A549 (cell line): ENCODE measurements around the gene STAMBPL1. TPM values are rescaled to one million over a fixed set of nuclear protein-coding genes. Genes with fewer than 3 reads are reported as not detected.
A peak's percentile ranks its signal among the peaks of the same experiment; 100 is the strongest.

Experiments
- ATAC-seq, 2 experiments: fragments of 200-7000 bp in 1 of 2; fragments of >200 bp in 1 of 2; cut with Nextera tagmentation in 1 of 2; cut with Tn5 transposase in 1 of 2; 3 replicates each; pipeline versions ENCODE4 v1.8.0 to v1.9.1; 2018 to 2020; ENCODE audit warnings: mild to moderate bottlenecking in 1 of 2, moderate library complexity in 1 of 2
- CTCF ChIA-PET: fragments of 300-600 bp; sonication (Branson Sonifier 250); formaldehyde crosslinking; extraction: SDS; loops from one replicate; lab custom pipeline; 2021; ENCODE audit warnings: antibody characterized with exemption, inconsistent platforms; lab: Yijun Ruan, JAX
- POLR2A ChIA-PET: fragments of 350-600 bp; formaldehyde crosslinking; extraction: SDS; loops from one replicate; lab custom pipeline; 2021; ENCODE audit warnings: antibody characterized with exemption, inconsistent platforms; lab: Yijun Ruan, JAX
- DNase-seq, 2 experiments: peaks; one replicate each; pipeline versions ENCODE4 v3.0.0 to v3.0.0-alpha.2; 2011 to 2016; ENCODE audit warnings: low read depth in 1 of 2, low spot score in 1 of 2
- FAIRE-seq: peaks from 2 replicates; lab custom pipeline; 2011; peaks lifted over from hg19 to GRCh38; lab: Jason Lieb, UNC
- H3K27ac ChIP-seq, 2 experiments: fragments of >200 bp; sonication (Bioruptor Twin); formaldehyde crosslinking; 3 replicates each; pipeline ENCODE4 v1.5.1; 2016 to 2017
- H3K4me1 ChIP-seq: fragments of >200 bp; sonication (Bioruptor Twin); formaldehyde crosslinking; 3 replicates; pipeline ENCODE4 v1.6.1; 2016
- H3K4me2 ChIP-seq: fragments of >200 bp; sonication (Bioruptor Twin); formaldehyde crosslinking; 3 replicates; pipeline ENCODE4 v1.6.1; 2016
- H3K4me3 ChIP-seq: fragments of >200 bp; sonication (Bioruptor Twin); formaldehyde crosslinking; 3 replicates; pipeline ENCODE4 v1.5.1; 2016
- H3K9me3 ChIP-seq: fragments of >200 bp; sonication (Bioruptor Twin); formaldehyde crosslinking; 3 replicates; pipeline ENCODE4 v1.6.1; 2016
- BHLHE40 ChIP-seq: IDR thresholded peaks from 2 replicates; pipeline ENCODE4 v1.6.1; 2012; ENCODE audit warnings: low read depth, low read length, inconsistent platforms
- CEBPB ChIP-seq, 2 experiments: fragments of >200 bp in 1 of 2; sonication (Bioruptor Twin) in 1 of 2; formaldehyde crosslinking in 1 of 2; IDR thresholded peaks; 2 replicates each; pipeline ENCODE4 v1.6.1; 2012 to 2016
- CHD4 ChIP-seq: fragments of 200-600 bp; sonication (generic); IDR thresholded peaks from 2 replicates; pipeline ENCODE4 v1.6.1; 2016; ENCODE audit warnings: antibody characterized with exemption, mild to moderate bottlenecking, borderline replicate concordance
- EHF ChIP-seq: fragments of 250-450 bp; sonication (Bioruptor Pico); IDR thresholded peaks from 2 replicates; pipeline ENCODE4 v1.5.0; 2020; ENCODE audit warnings: mild to moderate bottlenecking
- EHMT2 ChIP-seq: fragments of 200-600 bp; sonication (generic); IDR thresholded peaks from 2 replicates; pipeline ENCODE4 v1.6.1; 2016; ENCODE audit warnings: antibody characterized with exemption, low read depth, mild to moderate bottlenecking, moderate library complexity
- EP300 ChIP-seq, 2 experiments: fragments of >200 bp; sonication (Bioruptor Twin); formaldehyde crosslinking; IDR thresholded peaks; 2 replicates in 1 of 2; 3 replicates in 1 of 2; pipeline ENCODE4 v1.6.1; 2016 to 2017
- FOSB ChIP-seq: fragments of 250-450 bp; sonication (Bioruptor Pico); IDR thresholded peaks from 2 replicates; pipeline ENCODE4 v1.5.0; 2020; ENCODE audit warnings: mild to moderate bottlenecking, moderate library complexity
- GATA3 ChIP-seq: IDR thresholded peaks from 2 replicates; pipeline ENCODE4 v1.6.1; 2012; ENCODE audit warnings: borderline replicate concordance
- HDAC2 ChIP-seq: fragments of 200-600 bp; sonication (generic); IDR thresholded peaks from 2 replicates; pipeline ENCODE4 v1.6.1; 2016
- HOXB13 ChIP-seq: fragments of 250-450 bp; sonication (Bioruptor Pico); IDR thresholded peaks from 2 replicates; pipeline ENCODE4 v1.5.0; 2020; ENCODE audit warnings: low read depth, mild to moderate bottlenecking, moderate library complexity
- JUN ChIP-seq, 2 experiments: fragments of >200 bp; sonication (Bioruptor Twin); formaldehyde crosslinking; IDR thresholded peaks; 2 replicates in 1 of 2; 3 replicates in 1 of 2; pipeline ENCODE4 v1.6.1; 2016 to 2017
- JUNB ChIP-seq: fragments of >200 bp; sonication (Bioruptor Twin); formaldehyde crosslinking; IDR thresholded peaks from 2 replicates; pipeline ENCODE4 v1.6.1; 2016
- KDM1A ChIP-seq: fragments of 200-600 bp; sonication (generic); IDR thresholded peaks from 2 replicates; pipeline ENCODE4 v1.6.1; 2016; ENCODE audit warnings: low read depth, mild to moderate bottlenecking
- NR3C1 ChIP-seq: fragments of >200 bp; sonication (Bioruptor Twin); formaldehyde crosslinking; IDR thresholded peaks from 3 replicates; pipeline ENCODE4 v1.6.1; 2017
- PHF8 ChIP-seq: fragments of 200-600 bp; sonication (generic); IDR thresholded peaks from 2 replicates; pipeline ENCODE4 v1.6.1; 2016; ENCODE audit warnings: low read depth, mild to moderate bottlenecking, antibody characterized with exemption, moderate library complexity, borderline replicate concordance
- POLR2AphosphoS2 ChIP-seq: conservative IDR thresholded peaks from 2 replicates; pipeline ENCODE4 v1.6.1; 2012; ENCODE audit warnings: low read length, improper control_type of control experiment, inconsistent platforms
- RARB ChIP-seq: fragments of 250-450 bp; sonication (Bioruptor Pico); IDR thresholded peaks from 2 replicates; pipeline ENCODE4 v1.8.0; 2021; ENCODE audit warnings: mild to moderate bottlenecking, moderate library complexity
- RCOR1 ChIP-seq: fragments of 150-350 bp; IDR thresholded peaks from 2 replicates; pipeline ENCODE4 v1.6.1; 2014; ENCODE audit warnings: antibody characterized with exemption, low read length, low read depth
- TFCP2L1 ChIP-seq: fragments of 250-450 bp; sonication (Bioruptor Pico); IDR thresholded peaks from 2 replicates; pipeline ENCODE4 v1.5.0; 2021; ENCODE audit warnings: mild to moderate bottlenecking
- ZFP36 ChIP-seq: fragments of 450-650 bp; IDR thresholded peaks from 2 replicates; pipeline ENCODE4 v1.6.1; 2014; ENCODE audit warnings: borderline replicate concordance; ENCODE audit not compliant: partially characterized antibody
- ZNF302 ChIP-seq: fragments of 250-450 bp; sonication (Bioruptor Pico); IDR thresholded peaks from 2 replicates; pipeline ENCODE4 v1.9.0; 2021; ENCODE audit warnings: inconsistent platforms, mild to moderate bottlenecking, moderate library complexity
- WGBS: methylation state at CpG from one replicate; pipeline ENCODE4 v1.1.6; 2017; ENCODE audit errors: missing lambda C conversion rate; 5-methylcytosine and 5-hydroxymethylcytosine counted together
- polyA plus RNA-seq, 4 experiments: library from polyadenylated mRNA; depleted of rRNA in 3 of 4; stranded (reverse); fragments of >200 nt; fragmentation: RNase III in 1 of 4; extraction: RNeasy Plus Mini Kit Qiagen cat#74134 plus additional on column Dnase treatment in 1 of 4; gene quantifications; 2 replicates in 3 of 4; 3 replicates in 1 of 4; pipeline ENCODE4 v1.2.3, GENCODE V29; 2011 to 2017
- TF ChIP-seq, protein P1 (sequence below): fragments of 250-450 bp; sonication (Bioruptor Pico); IDR thresholded peaks from 2 replicates; pipeline ENCODE4 v1.5.0; 2020; ENCODE audit warnings: low read depth, mild to moderate bottlenecking, moderate library complexity
- TF ChIP-seq, protein P2 (sequence below): fragments of >200 bp; sonication (Bioruptor Twin); formaldehyde crosslinking; IDR thresholded peaks from 2 replicates; pipeline ENCODE4 v1.6.1; 2016
- TF ChIP-seq, protein P3 (sequence below): fragments of 150-350 bp; IDR thresholded peaks from 2 replicates; pipeline ENCODE4 v1.6.1; 2014; ENCODE audit warnings: low read depth, mild to moderate bottlenecking, low read length
- TF ChIP-seq, protein P4 (sequence below): fragments of >200 bp; sonication (Bioruptor Twin); formaldehyde crosslinking; IDR thresholded peaks from 3 replicates; pipeline ENCODE4 v1.5.1; 2016
- TF ChIP-seq, protein P5 (sequence below): IDR thresholded peaks from 2 replicates; pipeline ENCODE4 v1.6.1; 2012; ENCODE audit warnings: low read depth, borderline replicate concordance
- TF ChIP-seq, protein P6 (sequence below): IDR thresholded peaks from 2 replicates; pipeline ENCODE4 v1.6.1; 2012

The STAMBPL1 gene
- polyA plus RNA-seq, 2 of the 4 experiments (the other 2 are of a cell fraction), result 29.0 to 32.1 TPM

DNA sequence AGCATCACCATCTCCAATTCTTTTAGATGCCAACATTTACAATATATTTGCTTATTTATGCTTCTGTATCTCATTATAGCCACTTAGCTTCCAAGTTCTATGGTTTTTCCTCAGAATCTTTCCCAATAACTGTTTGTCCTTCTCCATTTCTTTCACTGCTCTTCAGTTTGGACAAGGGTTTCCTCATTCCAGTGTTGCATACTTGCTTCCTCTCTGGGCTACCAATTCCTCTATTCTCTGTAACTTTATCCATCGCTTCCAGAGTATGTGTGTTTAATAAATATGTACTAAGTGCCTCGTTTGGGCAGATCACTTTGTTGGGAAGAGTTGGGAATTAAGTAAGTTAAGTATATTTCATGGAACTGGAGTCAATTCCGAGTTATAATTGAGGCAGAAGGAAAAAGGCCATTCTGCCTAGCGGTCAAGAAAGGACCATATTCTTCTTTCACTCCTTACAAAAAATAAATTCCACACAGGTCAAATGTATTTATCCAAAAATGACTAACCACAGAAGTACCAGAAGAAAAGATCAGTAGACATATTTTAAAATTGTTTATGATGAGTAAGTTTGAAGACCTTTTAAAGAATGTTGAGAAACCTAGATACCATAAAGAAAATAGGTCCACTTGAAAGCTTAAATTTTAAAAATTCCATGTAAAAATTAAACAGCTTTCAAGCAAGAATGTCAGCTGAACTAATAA is 10.8 kb downstream of the STAMBPL1 start (continued):
- TF ChIP-seq, protein P1, sequence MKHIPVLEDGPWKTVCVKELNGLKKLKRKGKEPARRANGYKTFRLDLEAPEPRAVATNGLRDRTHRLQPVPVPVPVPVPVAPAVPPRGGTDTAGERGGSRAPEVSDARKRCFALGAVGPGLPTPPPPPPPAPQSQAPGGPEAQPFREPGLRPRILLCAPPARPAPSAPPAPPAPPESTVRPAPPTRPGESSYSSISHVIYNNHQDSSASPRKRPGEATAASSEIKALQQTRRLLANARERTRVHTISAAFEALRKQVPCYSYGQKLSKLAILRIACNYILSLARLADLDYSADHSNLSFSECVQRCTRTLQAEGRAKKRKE (CRISPR knock-in tag), result no peak
- TF ChIP-seq, all 56 proteins: peak for 3

DNA sequence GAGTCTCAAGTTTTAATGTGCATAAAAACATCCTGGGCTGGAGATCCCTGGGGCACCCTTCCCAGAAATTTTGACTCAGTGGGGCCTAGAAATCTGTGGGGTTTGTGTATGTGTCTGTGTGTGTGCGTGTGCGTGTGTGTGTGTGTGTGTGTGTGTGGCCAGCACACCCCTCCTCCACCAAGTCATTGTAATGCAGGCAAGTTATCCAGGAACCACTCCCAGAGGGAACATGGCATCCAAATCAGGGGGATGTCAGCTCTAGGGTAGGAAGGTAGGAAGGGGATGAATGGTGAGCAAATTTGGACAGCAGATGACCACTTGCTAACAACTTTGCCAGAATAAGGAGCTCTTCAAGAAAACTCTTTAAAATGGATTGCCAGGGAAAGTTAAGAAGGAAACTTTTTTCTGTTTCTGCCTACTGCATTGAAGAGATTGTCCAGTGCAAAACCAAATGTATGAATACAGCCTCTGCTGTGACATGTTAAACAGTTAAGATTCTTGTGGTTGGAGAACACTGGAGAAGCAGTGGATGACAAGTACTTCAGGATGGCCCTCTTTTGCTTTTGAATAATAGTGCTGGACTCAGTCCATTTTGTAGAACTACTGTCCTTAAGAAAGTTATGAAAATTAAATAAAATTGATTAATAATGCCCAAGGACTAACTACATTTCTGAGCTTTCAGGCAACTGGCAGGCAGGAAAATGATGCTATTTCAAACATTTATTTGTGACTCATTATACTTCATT is 12.3 kb downstream of the STAMBPL1 start:
- Histone ChIP-seq H3K4me1 (peaks cover 100% of the 10 kb centered on the region), H3K9me3 (no peaks in the 10 kb centered on the region), H3K27ac (peak overlapping the region; percentile 40 to 80; a peak in 5 of 6 replicates), H3K4me2 (peak overlapping the region; percentile 66), H3K4me3 (no peak overlapping the region)
- no peak for ATAC-seq
- TF ChIP-seq HOXB13 (CRISPR knock-in tag), result no peak
- no peak for TF ChIP-seq JUNB
- TF ChIP-seq, protein P2, sequence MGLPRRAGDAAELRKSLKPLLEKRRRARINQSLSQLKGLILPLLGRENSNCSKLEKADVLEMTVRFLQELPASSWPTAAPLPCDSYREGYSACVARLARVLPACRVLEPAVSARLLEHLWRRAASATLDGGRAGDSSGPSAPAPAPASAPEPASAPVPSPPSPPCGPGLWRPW, result no peak
- TF ChIP-seq CHD4, result no peak
- TF ChIP-seq, protein P3, sequence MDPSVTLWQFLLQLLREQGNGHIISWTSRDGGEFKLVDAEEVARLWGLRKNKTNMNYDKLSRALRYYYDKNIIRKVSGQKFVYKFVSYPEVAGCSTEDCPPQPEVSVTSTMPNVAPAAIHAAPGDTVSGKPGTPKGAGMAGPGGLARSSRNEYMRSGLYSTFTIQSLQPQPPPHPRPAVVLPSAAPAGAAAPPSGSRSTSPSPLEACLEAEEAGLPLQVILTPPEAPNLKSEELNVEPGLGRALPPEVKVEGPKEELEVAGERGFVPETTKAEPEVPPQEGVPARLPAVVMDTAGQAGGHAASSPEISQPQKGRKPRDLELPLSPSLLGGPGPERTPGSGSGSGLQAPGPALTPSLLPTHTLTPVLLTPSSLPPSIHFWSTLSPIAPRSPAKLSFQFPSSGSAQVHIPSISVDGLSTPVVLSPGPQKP, result no peak
- no peak for TF ChIP-seq EP300 (IDR thresholded peaks at IDR 0.05)
- no peak for TF ChIP-seq FOSB (CRISPR knock-in tag)
- TF ChIP-seq, protein P4, sequence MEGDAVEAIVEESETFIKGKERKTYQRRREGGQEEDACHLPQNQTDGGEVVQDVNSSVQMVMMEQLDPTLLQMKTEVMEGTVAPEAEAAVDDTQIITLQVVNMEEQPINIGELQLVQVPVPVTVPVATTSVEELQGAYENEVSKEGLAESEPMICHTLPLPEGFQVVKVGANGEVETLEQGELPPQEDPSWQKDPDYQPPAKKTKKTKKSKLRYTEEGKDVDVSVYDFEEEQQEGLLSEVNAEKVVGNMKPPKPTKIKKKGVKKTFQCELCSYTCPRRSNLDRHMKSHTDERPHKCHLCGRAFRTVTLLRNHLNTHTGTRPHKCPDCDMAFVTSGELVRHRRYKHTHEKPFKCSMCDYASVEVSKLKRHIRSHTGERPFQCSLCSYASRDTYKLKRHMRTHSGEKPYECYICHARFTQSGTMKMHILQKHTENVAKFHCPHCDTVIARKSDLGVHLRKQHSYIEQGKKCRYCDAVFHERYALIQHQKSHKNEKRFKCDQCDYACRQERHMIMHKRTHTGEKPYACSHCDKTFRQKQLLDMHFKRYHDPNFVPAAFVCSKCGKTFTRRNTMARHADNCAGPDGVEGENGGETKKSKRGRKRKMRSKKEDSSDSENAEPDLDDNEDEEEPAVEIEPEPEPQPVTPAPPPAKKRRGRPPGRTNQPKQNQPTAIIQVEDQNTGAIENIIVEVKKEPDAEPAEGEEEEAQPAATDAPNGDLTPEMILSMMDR, result no peak
- no peak for TF ChIP-seq RCOR1
- no peak for TF ChIP-seq EHMT2
- TF ChIP-seq RARB (CRISPR knock-in tag), result no peak
- TF ChIP-seq PHF8, result no peak
- TF ChIP-seq TFCP2L1 (CRISPR knock-in tag), result no peak
- TF ChIP-seq NR3C1, result no peak
- TF ChIP-seq, protein P5, sequence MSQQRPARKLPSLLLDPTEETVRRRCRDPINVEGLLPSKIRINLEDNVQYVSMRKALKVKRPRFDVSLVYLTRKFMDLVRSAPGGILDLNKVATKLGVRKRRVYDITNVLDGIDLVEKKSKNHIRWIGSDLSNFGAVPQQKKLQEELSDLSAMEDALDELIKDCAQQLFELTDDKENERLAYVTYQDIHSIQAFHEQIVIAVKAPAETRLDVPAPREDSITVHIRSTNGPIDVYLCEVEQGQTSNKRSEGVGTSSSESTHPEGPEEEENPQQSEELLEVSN, result no peak
- CTCF ChIA-PET, result interaction anchor here (0.7 to 2.8 kb wide), 7 partner anchors 9 to 327 kb away, joined by 3 to 13 read pairs (median 3); no protein-coding TSS in a partner anchor
- POLR2A ChIA-PET, result interaction anchor here (2.2 kb wide), 1 partner anchor 13 kb away, joined by 9 read pairs; the partner anchor contains the start of gene STAMBPL1
- DNase-seq, result no peak
- 27% methylated on average over 2 of the region's 2 CpGs for WGBS
- no peak for FAIRE-seq

DNA sequence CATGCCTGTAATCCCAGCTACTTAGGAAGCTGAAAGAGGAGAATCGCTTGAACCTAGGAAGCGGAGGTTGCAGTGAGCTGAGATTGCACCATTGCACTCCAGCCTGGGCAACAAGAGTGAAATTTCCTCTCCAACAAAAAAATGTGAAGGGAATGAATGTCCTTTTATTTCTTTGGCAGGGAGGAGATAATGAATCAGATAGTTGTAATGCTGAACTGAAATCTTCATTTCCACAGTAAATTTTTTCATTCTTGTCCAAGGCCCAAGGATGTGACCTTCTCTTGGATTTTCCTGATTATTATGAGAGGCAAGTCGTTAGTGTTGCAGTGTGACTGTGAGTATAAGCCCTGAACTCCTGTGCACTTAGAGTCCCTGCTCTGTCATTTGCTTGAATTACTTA is 13.6 kb downstream of the STAMBPL1 start:
- no peak for DNase-seq
- ATAC-seq, result no peak
- Histone ChIP-seq H3K4me2 (no peak overlapping the region), H3K4me1 (peaks cover 99% of the 10 kb centered on the region), H3K9me3 (no peaks in the 10 kb centered on the region), H3K27ac (peak overlapping the region in 1 of 2 experiments; percentile 66; a peak in 3 of 6 replicates), H3K4me3 (no peak overlapping the region)
- POLR2A ChIA-PET, result interaction anchor here (1.3 kb wide), 1 partner anchor 14 kb away, joined by 3 read pairs; the partner anchor contains the start of gene STAMBPL1
- no peak for FAIRE-seq
- 87% methylated on average over 3 of the region's 3 CpGs for WGBS
- CTCF ChIA-PET, result interaction anchor here (1.4 to 2.8 kb wide), 3 partner anchors 10 to 41 kb away, joined by 3 to 13 read pairs (median 4); no protein-coding TSS in a partner anchor
- no peak for TF ChIP-seq GATA3
- no peak for TF ChIP-seq KDM1A
- no peak for TF ChIP-seq HOXB13 (CRISPR knock-in tag)
- no peak for TF ChIP-seq BHLHE40
- no peak for TF ChIP-seq RCOR1
- TF ChIP-seq ZNF302 (CRISPR knock-in tag), result no peak
- TF ChIP-seq CEBPB (IDR thresholded peaks at IDR 0.05), result no peak
- no peak for TF ChIP-seq EHF
- TF ChIP-seq, protein P6, sequence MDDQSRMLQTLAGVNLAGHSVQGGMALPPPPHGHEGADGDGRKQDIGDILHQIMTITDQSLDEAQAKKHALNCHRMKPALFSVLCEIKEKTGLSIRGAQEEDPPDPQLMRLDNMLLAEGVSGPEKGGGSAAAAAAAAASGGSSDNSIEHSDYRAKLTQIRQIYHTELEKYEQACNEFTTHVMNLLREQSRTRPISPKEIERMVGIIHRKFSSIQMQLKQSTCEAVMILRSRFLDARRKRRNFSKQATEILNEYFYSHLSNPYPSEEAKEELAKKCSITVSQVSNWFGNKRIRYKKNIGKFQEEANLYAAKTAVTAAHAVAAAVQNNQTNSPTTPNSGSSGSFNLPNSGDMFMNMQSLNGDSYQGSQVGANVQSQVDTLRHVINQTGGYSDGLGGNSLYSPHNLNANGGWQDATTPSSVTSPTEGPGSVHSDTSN, result no peak
- no peak for TF ChIP-seq FOSB (CRISPR knock-in tag)
- TF ChIP-seq POLR2AphosphoS2, result no peak
- TF ChIP-seq ZFP36, result no peak
- TF ChIP-seq HDAC2, result no peak
- TF ChIP-seq, protein P5, result no peak
- no peak for TF ChIP-seq JUN (IDR thresholded peaks at IDR 0.05)
